CD4-positive, alpha-beta T cell (primary cell): ENCODE data around the gene SNAP29. TPM values are rescaled to one million over a fixed set of nuclear protein-coding genes. Genes with fewer than 3 reads are reported as not detected.
"Not testable (repeated sequence)": the region's sequence is repeated elsewhere in the genome, so short reads cannot be mapped to it uniquely, and the experiment has no call there.

Experiments
- ATAC-seq: fragments of 200-7000 bp; cut with Tn5 transposase; one replicate; pipeline ENCODE4 v1.10.0; 2022; ENCODE audit warnings: mild to moderate bottlenecking; ENCODE audit not compliant: poor library complexity
- CTCF ChIA-PET: fragments of 350-600 bp; sonication (Branson Sonifier 250); formaldehyde crosslinking; loops from one replicate; lab custom pipeline; 2021; ENCODE audit warnings: antibody characterized with exemption, inconsistent platforms; lab: Charles Lee
- POLR2A ChIA-PET: fragments of 350-600 bp; sonication (Branson Sonifier 250); formaldehyde crosslinking; loops from one replicate; lab custom pipeline; 2021; ENCODE audit warnings: antibody characterized with exemption, inconsistent platforms; lab: Charles Lee
- DNase-seq, 14 experiments: peaks; one replicate each; pipeline ENCODE4 v3.0.0-alpha.2; 2013 to 2020; ENCODE audit warnings: mixed read lengths in 2 of 14
- H3K27ac ChIP-seq, 2 donors: one replicate each; pipeline versions ENCODE4 v1.5.1 to v1.7.0; 2013; ENCODE audit warnings: low read length in 2 of 2, low read depth in 1 of 2, mild to moderate bottlenecking in 1 of 2
- H3K27me3 ChIP-seq, 2 experiments: 1 replicate in 1 of 2; 2 replicates in 1 of 2; pipeline versions ENCODE4 v1.6.1 to v1.7.0; 2013; ENCODE audit warnings: low read length in 2 of 2, control low read depth in 1 of 2, mild to moderate bottlenecking in 1 of 2, moderate library complexity in 1 of 2; ENCODE audit not compliant: insufficient read depth in 2 of 2, control insufficient read depth in 1 of 2
- H3K36me3 ChIP-seq: one replicate; pipeline ENCODE4 v1.6.1; 2013; ENCODE audit warnings: low read length, control low read depth; ENCODE audit not compliant: insufficient read depth
- H3K4me1 ChIP-seq: one replicate; pipeline ENCODE4 v1.6.1; 2013; ENCODE audit warnings: low read length, control low read depth; ENCODE audit not compliant: insufficient read depth
- H3K4me3 ChIP-seq: one replicate; pipeline ENCODE4 v1.5.1; 2013; ENCODE audit warnings: mild to moderate bottlenecking, low read length, moderate library complexity
- H3K9me3 ChIP-seq, 2 experiments: 1 replicate in 1 of 2; 2 replicates in 1 of 2; pipeline versions ENCODE4 v1.6.1 to v1.7.0; 2013; ENCODE audit warnings: low read length in 2 of 2, mild to moderate bottlenecking in 2 of 2, control low read depth in 1 of 2, moderate library complexity in 1 of 2; ENCODE audit not compliant: control insufficient read depth in 1 of 2, insufficient read depth in 1 of 2
- H3K27ac Mint-ChIP-seq: one replicate; pipeline ENCODE4 v1.8.0; 2020; ENCODE audit warnings: mixed read lengths
- H3K27me3 Mint-ChIP-seq: one replicate; pipeline ENCODE4 v1.8.0; 2021; ENCODE audit warnings: mixed read lengths
- H3K36me3 Mint-ChIP-seq: one replicate; pipeline ENCODE4 v1.8.0; 2021; ENCODE audit warnings: low read depth, mixed read lengths
- H3K4me1 Mint-ChIP-seq: one replicate; pipeline ENCODE4 v1.8.0; 2021; ENCODE audit warnings: low read depth, mixed read lengths
- H3K4me3 Mint-ChIP-seq: one replicate; pipeline ENCODE4 v1.8.0; 2020; ENCODE audit warnings: mild to moderate bottlenecking, mixed read lengths
- H3K9me3 Mint-ChIP-seq: one replicate; pipeline ENCODE4 v1.8.0; 2020; ENCODE audit warnings: mixed read lengths
- CTCF ChIP-seq: fragments of 200-600 bp; IDR thresholded peaks from one replicate; pipeline ENCODE4 v1.8.0; 2022; ENCODE audit warnings: antibody characterized with exemption, mild to moderate bottlenecking
- intact Hi-C, 2 experiments: fragments of 100-400 bp; cut with DNase I in 1 of 2; cut with micrococcal nuclease in 1 of 2; formaldehyde crosslinking; loops; one replicate each; pipeline versions ENCODE4 v1.15.1 to v1.9.0; 2023 to 2025; cut with DNase I, micrococcal nuclease
- total RNA-seq, 174 experiments: library from RNA in 2 of 174; stranded (reverse) in 2 of 174; gene quantifications; one replicate each; pipeline ENCODE4 v1.2.3 and lab custom pipeline; 2021 to 2026

SNAP29 gene
- total RNA-seq, 2 experiments from 2014 or later = 13.7 to 15.1 TPM

- H3K4me1 ChIP-seq = peaks cover 58% of the 10 kb centered on the region
- intact Hi-C loops = no loop called here
- no peak overlapping the region for H3K4me3 Mint-ChIP-seq
These were observed 69.2 kb downstream of the SNAP29 start for GRCh38 chr22:20927940-20928572.

GRCh38 chr22:20928573-20928967, 69.8 kb downstream of the SNAP29 start:
- H3K4me3 ChIP-seq = no peak overlapping the region
- H3K27me3 Mint-ChIP-seq = no peaks in the 10 kb centered on the region
- peaks cover 35% of the 10 kb centered on the region for H3K36me3 Mint-ChIP-seq
- ATAC-seq = no peak
- no peak for DNase-seq
- H3K9me3 Mint-ChIP-seq = no peaks in the 10 kb centered on the region
- no peak overlapping the region for H3K4me3 Mint-ChIP-seq
- H3K27ac ChIP-seq = no peak overlapping the region
- no peak overlapping the region for H3K27ac Mint-ChIP-seq
- no peaks in the 10 kb centered on the region for H3K27me3 ChIP-seq
- no peak for TF ChIP-seq CTCF
- peaks cover 21% of the 10 kb centered on the region for H3K36me3 ChIP-seq
- CTCF ChIA-PET = interaction anchor here (1.2 to 2.0 kb wide), 3 partner anchors 9 to 43 kb away, joined by 4 to 11 read pairs (median 7); partner anchors contain the start of gene CRKL
- H3K4me1 Mint-ChIP-seq = peaks cover 65% of the 10 kb centered on the region
- H3K4me1 ChIP-seq = peaks cover 53% of the 10 kb centered on the region
- H3K9me3 ChIP-seq = no peaks in the 10 kb centered on the region
- POLR2A ChIA-PET = interaction anchor here (1.4 kb wide), 1 partner anchor 11 kb away, joined by 4 read pairs; the partner anchor contains the start of gene CRKL
- intact Hi-C loops = no loop called here

More at GRCh38 chr22:20927940-20928572, 69.2 kb downstream of the SNAP29 start:
- Mint-ChIP-seq H3K4me1 (peaks cover 64% of the 10 kb centered on the region), H3K27ac (no peak overlapping the region), H3K36me3 (peaks cover 34% of the 10 kb centered on the region), H3K27me3 (no peaks in the 10 kb centered on the region), H3K9me3 (no peaks in the 10 kb centered on the region)
- ATAC-seq (no peak), DNase-seq (no peak)
- no peaks in the 10 kb centered on the region for H3K27me3 ChIP-seq
- no peak overlapping the region for H3K27ac ChIP-seq
- no peak for TF ChIP-seq CTCF
- POLR2A ChIA-PET = interaction anchor here (1.4 kb wide), 1 partner anchor 11 kb away, joined by 4 read pairs; the partner anchor contains the start of gene CRKL
- peaks cover 19% of the 10 kb centered on the region for H3K36me3 ChIP-seq
- CTCF ChIA-PET = interaction anchor here (0.7 to 2.0 kb wide), 4 partner anchors 9 to 76 kb away, joined by 3 to 11 read pairs (median 6); partner anchors contain the start of gene CRKL
- H3K4me3 ChIP-seq = no peak overlapping the region
- H3K9me3 ChIP-seq = no peaks in the 10 kb centered on the region

DNA sequence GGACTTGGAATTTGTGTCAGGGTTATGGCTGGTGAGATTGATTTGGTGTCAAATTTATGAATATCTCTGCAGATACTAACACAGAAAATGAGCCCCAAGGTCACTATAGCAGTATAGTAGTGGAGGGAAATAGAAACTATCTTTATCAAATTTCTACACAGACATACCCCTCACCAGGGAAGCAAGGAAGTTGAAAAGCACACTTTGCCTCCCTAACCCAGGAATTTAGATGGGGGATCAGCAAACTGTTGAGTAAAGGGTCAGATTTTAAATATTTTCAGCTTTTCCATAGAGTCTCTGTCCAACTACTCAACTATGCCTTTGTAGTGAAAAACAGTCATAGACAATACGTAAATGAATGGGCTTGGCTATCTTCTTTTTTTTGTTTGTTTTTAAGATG, 71.2 kb downstream of the SNAP29 start:
- Histone ChIP-seq H3K9me3 (no peaks in the 10 kb centered on the region), H3K27me3 (no peaks in the 10 kb centered on the region), H3K27ac (no peak overlapping the region), H3K4me1 (peaks cover 45% of the 10 kb centered on the region), H3K4me3 (no peak overlapping the region), H3K36me3 (peaks cover 34% of the 10 kb centered on the region)
- CTCF ChIA-PET = no interaction called here
- Mint-ChIP-seq H3K4me1 (peaks cover 65% of the 10 kb centered on the region), H3K36me3 (peaks cover 44% of the 10 kb centered on the region), H3K4me3 (no peak overlapping the region), H3K27me3 (no peaks in the 10 kb centered on the region), H3K9me3 (no peaks in the 10 kb centered on the region), H3K27ac (no peak overlapping the region)
- no peak for DNase-seq
- no peak for ATAC-seq
- POLR2A ChIA-PET = no interaction called here
- intact Hi-C loops = no loop called here
- TF ChIP-seq CTCF = no peak

DNA sequence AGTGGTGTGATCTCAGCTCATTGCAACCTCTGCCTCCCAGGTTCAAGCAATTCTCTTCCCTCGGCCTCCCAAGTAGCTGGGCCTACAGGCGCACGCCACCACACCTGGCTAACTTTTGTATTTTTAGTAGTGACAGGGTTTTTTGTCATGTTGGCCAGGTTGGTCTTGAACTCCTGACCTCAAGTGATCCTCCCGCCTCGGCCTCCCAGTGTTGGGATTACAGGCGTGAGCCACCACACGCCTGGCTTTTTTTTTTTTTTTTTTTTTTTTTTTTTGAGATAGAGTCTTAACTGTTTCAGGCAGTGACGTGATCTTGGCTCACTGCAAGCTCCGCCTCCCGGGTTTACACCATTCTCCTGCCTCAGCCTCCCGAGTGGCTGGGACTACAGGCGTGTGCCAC, 71.6 kb downstream of the SNAP29 start:
- CTCF ChIA-PET, H3K4me3 ChIP-seq, DNase-seq, ATAC-seq, H3K27ac ChIP-seq, POLR2A ChIA-PET, H3K9me3 ChIP-seq, intact Hi-C loops, H3K27me3 ChIP-seq, H3K9me3 Mint-ChIP-seq, H3K27me3 Mint-ChIP-seq, H3K4me3 Mint-ChIP-seq, H3K27ac Mint-ChIP-seq: not testable (repeated sequence)
- Histone ChIP-seq H3K36me3 (peaks cover 33% of the 10 kb centered on the region), H3K4me1 (peaks cover 45% of the 10 kb centered on the region)
- Mint-ChIP-seq H3K4me1 (peaks cover 61% of the 10 kb centered on the region), H3K36me3 (peaks cover 46% of the 10 kb centered on the region)
